HCT116 (cell line): ENCODE data around the gene PPIL3. TPM values are rescaled to one million over a fixed set of nuclear protein-coding genes. Genes with fewer than 3 reads are reported as not detected.

Experiments
- ATAC-seq: fragments of 200-7000 bp; cut with Tn5 transposase; 2 replicates; pipeline ENCODE4 v1.9.1; 2020; ENCODE audit warnings: mild to moderate bottlenecking, moderate library complexity
- BruUV-seq: library from RNA; stranded (reverse); fragments of 400-500 nt; replicated peaks from 2 replicates; lab custom pipeline; 2021; lab: Mats Ljungman, UMichigan
- CTCF ChIA-PET: fragments of 300-600 bp; sonication (Branson Sonifier 250); formaldehyde crosslinking; loops from one replicate; lab custom pipeline; 2021; ENCODE audit warnings: antibody characterized with exemption; lab: Charles Lee
- POLR2A ChIA-PET: fragments of 300-600, 350-600 bp; sonication (Branson Sonifier 250); formaldehyde crosslinking; loops from one replicate; lab custom pipeline; 2021; ENCODE audit warnings: antibody characterized with exemption; lab: Charles Lee
- RAD21 ChIA-PET, 2 experiments: fragments of 300-600 bp; sonication (Branson Sonifier 250); formaldehyde crosslinking; loops; one replicate each; lab custom pipeline; 2023; ENCODE audit warnings: low total read pairs in 2 of 2; ENCODE audit not compliant: uncharacterized antibody in 2 of 2, unreplicated experiment in 2 of 2, low non-redundant PET in 1 of 2; lab: Charles Lee
- DNase-seq: peaks from one replicate; pipeline ENCODE4 v3.0.0-alpha.2; 2010; ENCODE audit warnings: low read depth, low spot score
- H2AFZ ChIP-seq: fragments of 200-600 bp; shearing (Covaris generic), sonication (generic); 2 replicates; pipeline ENCODE4 v1.6.1; 2017; ENCODE audit warnings: low read depth, mixed run types, mixed read lengths, antibody characterized with exemption, low read length; ENCODE audit not compliant: poor library complexity, severe bottlenecking
- H3K27ac ChIP-seq: 2 replicates; pipeline ENCODE4 v1.5.1; 2012; ENCODE audit warnings: low read depth, low read length
- H3K27me3 ChIP-seq: fragments of 200-600 bp; sonication (generic); 2 replicates; pipeline ENCODE4 v1.6.1; 2016; ENCODE audit warnings: mixed run types, low read length, mixed read lengths; ENCODE audit not compliant: insufficient read depth
- H3K36me3 ChIP-seq, 2 experiments: fragments of 200-500 bp in 1 of 2; fragments of 200-600 bp in 1 of 2; sonication (Bioruptor generic) in 1 of 2; sonication (generic) in 1 of 2; 2 replicates each; pipeline versions ENCODE4 v1.5.1 to v1.6.1; 2014 to 2016; ENCODE audit warnings: low read length in 2 of 2, inconsistent platforms in 1 of 2, mixed read lengths in 1 of 2, mixed run types in 1 of 2; ENCODE audit not compliant: insufficient read depth in 2 of 2, control insufficient read depth in 1 of 2
- H3K4me1 ChIP-seq, 2 experiments: fragments of 200-600 bp in 1 of 2; sonication (generic) in 1 of 2; 2 replicates each; pipeline versions ENCODE4 v1.5.1 to v1.6.1; 2012 to 2017; ENCODE audit warnings: low read length in 2 of 2, inconsistent platforms in 1 of 2, mild to moderate bottlenecking in 1 of 2, mixed read lengths in 1 of 2, mixed run types in 1 of 2, moderate library complexity in 1 of 2; ENCODE audit not compliant: insufficient read depth in 2 of 2, control insufficient read depth in 1 of 2
- H3K4me2 ChIP-seq: fragments of 200-600 bp; sonication (generic); 2 replicates; pipeline ENCODE4 v1.6.1; 2017; ENCODE audit warnings: mixed run types, low read length, mixed read lengths
- H3K4me3 ChIP-seq, 2 experiments: fragments of 200-600 bp in 1 of 2; sonication (generic) in 1 of 2; replicated peaks in 1 of 2; 2 replicates each; pipeline ENCODE4 v1.5.1; 2011 to 2016; ENCODE audit warnings: low read length in 2 of 2, control low read depth in 1 of 2, low read depth in 1 of 2, mild to moderate bottlenecking in 1 of 2, mixed read lengths in 1 of 2, mixed run types in 1 of 2
- H3K79me2 ChIP-seq: fragments of 200-600 bp; sonication (generic); 2 replicates; pipeline ENCODE4 v1.6.1; 2017; ENCODE audit warnings: mild to moderate bottlenecking, mixed run types, low read length, moderate library complexity, mixed read lengths; ENCODE audit not compliant: insufficient read depth
- H3K9ac ChIP-seq: fragments of 200-600 bp; sonication (generic); 2 replicates; pipeline ENCODE4 v1.6.1; 2016; ENCODE audit warnings: low read length, mixed read lengths
- H3K9me2 ChIP-seq: fragments of 200-600 bp; sonication (generic), shearing (Covaris generic); 2 replicates; pipeline ENCODE4 v1.6.1; 2017; ENCODE audit warnings: mixed run types, mild to moderate bottlenecking, moderate library complexity; ENCODE audit not compliant: insufficient read depth
- H3K9me3 ChIP-seq, 2 experiments: fragments of 200-500 bp in 1 of 2; fragments of 200-600 bp in 1 of 2; sonication (Bioruptor generic) in 1 of 2; sonication (generic) in 1 of 2; 2 replicates each; pipeline ENCODE4 v1.6.1; 2014 to 2017; ENCODE audit warnings: low read length in 2 of 2, mixed read lengths in 2 of 2, inconsistent platforms in 1 of 2, low read depth in 1 of 2, mild to moderate bottlenecking in 1 of 2, mixed run types in 1 of 2, moderate library complexity in 1 of 2; ENCODE audit not compliant: control insufficient read depth in 1 of 2, insufficient read depth in 1 of 2
- H4K20me1 ChIP-seq: fragments of 200-600 bp; sonication (generic), shearing (Covaris generic); 2 replicates; pipeline ENCODE4 v1.6.1; 2017; ENCODE audit warnings: mixed run types, mild to moderate bottlenecking, moderate library complexity; ENCODE audit not compliant: insufficient read depth
- ATF3 ChIP-seq: IDR thresholded peaks from 2 replicates; pipeline ENCODE4 v1.6.1; 2012
- CBX3 ChIP-seq: IDR thresholded peaks from 2 replicates; pipeline ENCODE4 v1.6.1; 2012; ENCODE audit warnings: low read depth
- CEBPB ChIP-seq: IDR thresholded peaks from 2 replicates; pipeline ENCODE4 v1.6.1; 2012; ENCODE audit warnings: low read depth
- CTCF ChIP-seq, 3 experiments: fragments of 200-600 bp in 1 of 3; sonication (generic) in 1 of 3; IDR thresholded peaks in 2 of 3; conservative IDR thresholded peaks in 1 of 3; 2 replicates each; pipeline ENCODE4 v1.5.1; 2012 to 2017; ENCODE audit warnings: low read depth in 2 of 3, low read length in 2 of 3, antibody characterized with exemption in 1 of 3, borderline replicate concordance in 1 of 3, control low read depth in 1 of 3, mild to moderate bottlenecking in 1 of 3, mixed read lengths in 1 of 3, mixed run types in 1 of 3, moderate library complexity in 1 of 3; ENCODE audit not compliant: insufficient read depth in 1 of 3
- EGR1 ChIP-seq: IDR thresholded peaks from 2 replicates; pipeline ENCODE4 v1.6.1; 2012; ENCODE audit warnings: low read depth
- ELF1 ChIP-seq: IDR thresholded peaks from 2 replicates; pipeline ENCODE4 v1.6.1; 2012; ENCODE audit warnings: low read depth, borderline replicate concordance
- EZH2 ChIP-seq: fragments of 200-600 bp; sonication (generic); IDR thresholded peaks from 2 replicates; pipeline ENCODE4 v1.6.1; 2017; ENCODE audit warnings: antibody characterized with exemption, mixed run types
- EZH2phosphoT487 ChIP-seq: fragments of 200-600 bp; IDR thresholded peaks from 2 replicates; pipeline ENCODE4 v1.6.1; 2018; ENCODE audit warnings: antibody characterized with exemption, borderline replicate concordance
- JUND ChIP-seq: IDR thresholded peaks from 2 replicates; pipeline ENCODE4 v1.6.1; 2012
- MAX ChIP-seq: IDR thresholded peaks from 2 replicates; pipeline ENCODE4 v1.6.1; 2012
- POLR2A ChIP-seq: IDR thresholded peaks from 2 replicates; pipeline ENCODE4 v1.7.0; 2011; ENCODE audit warnings: borderline replicate concordance; ENCODE audit not compliant: insufficient read depth, insufficient read length; ENCODE audit errors: extremely low read depth
- POLR2AphosphoS5 ChIP-seq: IDR thresholded peaks from 2 replicates; pipeline ENCODE4 v1.6.1; 2011; ENCODE audit warnings: mild to moderate bottlenecking, low read depth, low read length, moderate library complexity
- REST ChIP-seq: IDR thresholded peaks from 2 replicates; pipeline ENCODE4 v1.6.1; 2012; ENCODE audit warnings: low read depth
- SIN3A ChIP-seq: IDR thresholded peaks from 2 replicates; pipeline ENCODE4 v1.6.1; 2012; ENCODE audit warnings: low read depth
- SP1 ChIP-seq: IDR thresholded peaks from 2 replicates; pipeline ENCODE4 v1.6.1; 2012; ENCODE audit warnings: low read depth
- SRF ChIP-seq: IDR thresholded peaks from 2 replicates; pipeline ENCODE4 v1.6.1; 2012; ENCODE audit warnings: low read depth
- TCF7L2 ChIP-seq: IDR thresholded peaks from 2 replicates; pipeline ENCODE4 v1.7.0; 2011; ENCODE audit warnings: borderline replicate concordance, inconsistent platforms; ENCODE audit not compliant: insufficient read depth, insufficient read length; ENCODE audit errors: extremely low read depth
- YY1 ChIP-seq: IDR thresholded peaks from 2 replicates; pipeline ENCODE4 v1.6.1; 2011; ENCODE audit warnings: low read length, low read depth, moderate library complexity, mild to moderate bottlenecking; ENCODE audit not compliant: insufficient replicate concordance; ENCODE audit errors: extremely low read depth
- ZFX ChIP-seq: fragments of 450-650 bp; IDR thresholded peaks from 2 replicates; pipeline ENCODE4 v1.6.1; 2017
- ZNF274 ChIP-seq: fragments of 200-500 bp; sonication (Bioruptor generic); IDR thresholded peaks from 2 replicates; pipeline ENCODE4 v1.6.1; 2014; ENCODE audit warnings: mild to moderate bottlenecking, low read depth, low read length, inconsistent platforms
- intact Hi-C: fragments of 100-400 bp; cut with micrococcal nuclease; formaldehyde crosslinking; loops from 2 replicates; pipeline ENCODE4 v1.10.0; 2022
- total RNA-seq: library from RNA; stranded (reverse); gene quantifications from one replicate; pipeline ENCODE4 v1.2.1, GENCODE V29; 2021; ENCODE audit not compliant: unreplicated experiment

PPIL3 gene
- total RNA-seq, 1 experiment from 2014 or later: 55.9 TPM

GRCh38 chr2:200856806-200857205 lies 32.1 kb downstream of the PPIL3 start:
- BruUV-seq: no TSS peak
- Histone ChIP-seq H3K36me3 (peaks cover 81 to 90% of the 10 kb centered on the region in 2 experiments), H3K9me2 (no peaks in the 10 kb centered on the region), H3K4me3 (no peak overlapping the region), H3K4me1 (peaks cover 0 to 3% of the 10 kb centered on the region in 2 experiments; a peak in 1 of 4 replicates), H3K27ac (no peak overlapping the region), H2AFZ (no peak overlapping the region), H3K27me3 (no peaks in the 10 kb centered on the region), H4K20me1 (0 out of 2 replicates have a peak, but pooled peaks cover 8% of the 10 kb centered on the region), H3K79me2 (peaks cover 58% of the 10 kb centered on the region), H3K9me3 (no peaks in the 10 kb centered on the region), H3K9ac (no peak overlapping the region), H3K4me2 (no peak overlapping the region)
- intact Hi-C loops: no loop called here
- TF ChIP-seq SP1 (no peak), POLR2A (no peak), YY1 (no peak), TCF7L2 (no peak), ZFX (no peak), ATF3 (no peak), MAX (no peak), SIN3A (no peak), ZNF274 (no peak), REST (no peak), SRF (no peak), POLR2AphosphoS5 (no peak), CTCF (IDR thresholded peaks at IDR 0.05 in 2 of 3, conservative IDR thresholded peaks at IDR 0.05 in 1 of 3; ENCODE audit: borderline replicate concordance in 1 of 3, insufficient read depth in 1 of 3, low read depth in 2 of 3, low read length in 2 of 3) (no peak), CEBPB (no peak), JUND (no peak), EZH2 (no peak), ELF1 (no peak), CBX3 (no peak), EZH2phosphoT487 (no peak), EGR1 (no peak)
- ChIA-PET RAD21 (no interaction called here), CTCF (no interaction called here), POLR2A (no interaction called here)
- no peak for DNase-seq
- ATAC-seq: no peak
